Measurements from ENCODE around the gene AHNAK2.

AHNAK2 gene

GRCh38 chr14:104936361-104937155 lies 41.6 kb downstream of the AHNAK2 start:
- no peak for DNase-seq

- DNase-seq = no peak
Observed at GRCh38 chr14:104935955-104936354, 42.2 kb downstream of the AHNAK2 start.

DNA sequence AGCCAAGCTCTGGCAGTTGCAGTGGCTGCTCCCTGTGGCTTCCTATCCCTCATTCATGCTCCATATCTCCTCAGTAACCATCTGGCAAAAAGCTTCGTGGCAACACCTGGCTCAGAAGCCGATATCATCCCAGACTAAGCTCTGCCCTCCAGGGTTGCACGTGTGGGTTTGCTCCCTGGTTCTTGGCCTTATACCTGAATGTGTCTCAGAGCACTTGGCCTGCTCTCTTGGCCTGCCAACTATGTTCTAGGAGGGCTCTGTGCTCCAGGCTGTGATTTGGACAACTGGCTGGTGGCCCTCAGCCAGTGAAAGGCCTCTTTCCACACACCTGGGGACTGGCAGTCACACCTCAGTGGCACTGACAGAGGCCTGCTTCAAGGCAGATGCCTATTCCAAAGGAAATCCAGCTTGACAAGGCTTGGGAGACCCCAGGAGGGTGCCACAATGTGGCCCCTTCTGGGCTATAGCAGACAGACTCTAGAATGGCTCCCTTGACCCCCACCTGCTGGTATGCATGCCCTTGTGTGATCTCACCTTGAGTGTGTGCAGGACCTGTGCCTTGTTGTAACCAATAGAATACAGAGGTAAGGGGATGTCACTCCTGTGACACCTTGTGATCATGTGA lies 43.0 kb downstream of the AHNAK2 start:
- no peak for DNase-seq

DNA sequence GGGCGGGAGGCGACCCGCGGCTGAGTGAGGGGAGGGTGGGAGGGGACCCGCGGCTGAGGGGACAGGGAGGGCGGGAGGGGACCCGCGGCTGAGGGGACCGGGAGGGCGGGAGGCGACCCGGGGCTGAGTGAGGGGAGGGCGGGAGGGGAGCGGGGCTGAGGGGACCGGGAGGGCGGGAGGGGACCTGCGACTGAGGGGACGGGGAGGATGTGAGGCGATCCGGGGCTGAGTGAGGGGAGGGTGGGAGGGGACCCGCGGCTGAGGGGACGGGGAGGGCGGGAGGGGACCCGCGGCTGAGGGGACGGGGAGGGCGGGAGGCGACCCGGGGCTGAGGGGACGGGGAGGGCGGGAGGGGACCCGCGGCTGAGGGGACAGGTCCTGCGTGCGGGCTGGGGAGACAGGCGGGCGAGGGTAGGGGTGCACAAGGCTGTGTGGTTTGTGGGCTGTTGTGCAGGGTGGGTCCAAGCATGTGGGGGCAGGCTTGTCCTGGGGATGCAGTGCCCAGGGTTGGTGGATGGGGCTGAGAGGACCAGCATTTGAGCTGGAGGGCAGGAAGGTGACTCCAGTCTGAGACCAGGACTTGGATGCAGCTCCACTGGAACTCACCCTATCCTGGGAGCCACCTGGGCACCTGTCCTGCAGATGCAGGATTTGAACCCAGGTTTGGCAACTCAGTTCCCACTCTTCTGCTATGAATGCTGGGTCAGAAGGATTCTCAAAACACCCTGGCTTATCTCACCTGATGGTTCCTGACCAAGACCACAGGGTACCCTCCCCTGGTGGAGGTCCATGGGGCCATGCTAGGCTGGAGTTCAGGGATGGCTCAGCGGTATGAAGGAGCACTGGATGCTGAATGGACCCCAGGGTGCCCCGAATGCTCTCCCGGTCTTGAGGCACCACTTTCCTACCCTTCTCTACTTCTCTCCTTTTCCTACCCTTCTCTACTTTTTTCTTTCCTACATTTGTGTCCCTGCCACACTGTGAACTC lies 44.1 kb downstream of the AHNAK2 start:
- DNase-seq = no peak

- peak; percentile 75 for DNase-seq
Observed at GRCh38 chr14:104932676-104933631, 45.2 kb downstream of the AHNAK2 start.

GRCh38 chr14:104931771-104932675 lies 46.2 kb downstream of the AHNAK2 start:
- DNase-seq = no peak

DNA sequence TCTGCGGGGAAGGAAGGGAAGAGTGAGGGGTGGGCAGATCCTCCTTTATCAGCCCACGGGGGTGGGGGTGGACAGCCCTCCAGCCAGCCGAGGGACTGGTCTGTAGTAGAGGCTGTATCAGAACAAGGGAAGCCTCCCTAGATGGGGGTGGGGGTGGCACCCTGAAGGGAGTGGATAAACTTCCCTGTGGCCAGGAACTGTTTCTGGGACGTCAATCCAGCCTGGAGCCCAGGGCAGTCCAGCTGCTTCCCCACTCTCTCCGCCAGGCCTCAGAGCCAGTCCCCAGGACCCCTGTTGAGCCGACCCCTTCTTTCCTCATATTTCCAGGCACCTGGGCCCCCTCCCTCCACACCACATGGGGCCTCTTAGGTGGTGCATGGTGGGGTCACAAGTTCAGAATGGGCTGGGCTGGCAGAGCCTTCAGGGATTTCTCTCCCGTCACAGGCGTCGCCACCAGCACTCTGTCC lies 46.8 kb downstream of the AHNAK2 start:
- DNase-seq = no peak

DNA sequence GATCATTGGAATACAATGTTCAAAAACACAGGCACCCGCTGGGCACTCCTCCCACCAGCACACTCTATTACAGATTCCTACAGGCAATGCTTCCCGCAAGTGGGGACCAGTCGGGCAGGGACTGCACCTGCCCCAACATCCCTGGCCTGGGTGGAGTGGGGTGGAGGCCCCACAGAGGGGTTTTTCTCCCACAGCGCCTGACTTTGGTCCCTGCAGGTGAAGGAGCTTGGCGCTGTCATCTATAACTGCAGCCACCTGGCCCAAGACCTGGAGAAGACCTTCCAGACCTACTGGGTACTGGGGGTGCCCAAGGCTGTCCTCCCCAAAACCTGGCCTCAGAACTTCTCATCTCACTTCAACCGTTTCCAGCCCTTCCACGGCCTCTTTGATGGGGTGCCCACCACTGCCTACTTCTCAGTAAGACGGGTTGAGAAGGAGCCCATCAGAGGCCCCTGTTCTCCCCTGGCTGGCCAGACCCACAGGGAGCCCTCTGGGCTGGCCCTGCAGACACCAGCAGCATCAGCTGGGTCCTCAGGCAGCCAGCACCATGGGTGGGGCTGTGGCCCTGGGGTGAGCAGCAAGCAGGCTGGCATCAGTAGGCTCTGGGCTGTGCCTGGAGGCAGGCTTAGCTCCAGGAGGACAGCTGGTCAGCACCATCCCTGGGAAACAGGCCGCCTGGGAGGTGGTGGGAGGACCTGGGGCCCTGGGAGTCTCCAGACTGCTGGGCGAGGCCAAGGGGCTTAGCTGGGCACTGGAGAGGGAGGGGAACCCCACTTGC lies 47.5 kb downstream of the AHNAK2 start:
- DNase-seq = no peak

DNA sequence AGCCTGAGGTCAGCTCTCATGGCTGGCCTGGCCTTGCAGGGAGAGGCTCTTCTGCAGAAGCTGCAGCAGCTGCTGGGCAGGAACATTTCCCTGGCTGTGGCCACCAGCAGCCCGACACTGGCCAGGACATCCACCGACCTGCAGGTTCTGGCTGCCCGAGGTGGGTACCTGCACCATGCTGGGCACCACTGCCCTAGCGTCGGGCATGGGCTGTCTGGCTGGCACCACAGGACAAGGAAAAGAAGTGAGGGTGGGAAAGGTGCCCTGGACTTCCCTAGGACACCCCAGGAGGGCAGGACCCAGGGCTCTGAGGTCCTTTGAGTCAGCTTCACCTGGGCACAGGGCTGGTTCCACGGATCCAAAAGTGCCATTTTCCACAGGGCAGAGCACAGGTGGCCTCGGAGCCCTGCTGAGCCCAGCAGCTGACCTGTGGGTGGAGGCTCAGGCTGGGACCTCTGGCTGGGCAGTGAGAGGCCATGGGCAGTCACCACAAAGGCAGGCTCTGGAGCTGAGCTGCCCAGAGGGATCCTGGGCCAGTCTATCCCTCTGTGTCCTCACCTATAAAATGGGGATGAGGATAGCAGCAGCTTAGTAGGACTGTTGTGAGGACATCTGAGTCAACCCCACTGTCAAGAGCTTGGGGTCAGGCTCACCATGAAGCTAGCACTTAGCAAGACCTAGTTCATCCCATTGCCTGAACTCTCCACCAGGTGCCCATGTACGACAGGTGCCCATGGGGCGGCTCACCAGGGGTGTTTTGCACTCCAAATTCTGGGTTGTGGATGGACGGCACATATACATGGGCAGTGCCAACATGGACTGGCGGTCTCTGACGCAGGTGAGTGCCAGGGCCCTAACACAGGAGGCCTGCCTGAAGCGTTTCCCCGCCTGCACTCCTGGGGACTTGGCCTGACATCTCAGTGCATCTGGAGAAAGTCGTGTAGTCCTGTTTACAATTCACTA lies 48.6 kb downstream of the AHNAK2 start:
- DNase-seq = no peak

DNA sequence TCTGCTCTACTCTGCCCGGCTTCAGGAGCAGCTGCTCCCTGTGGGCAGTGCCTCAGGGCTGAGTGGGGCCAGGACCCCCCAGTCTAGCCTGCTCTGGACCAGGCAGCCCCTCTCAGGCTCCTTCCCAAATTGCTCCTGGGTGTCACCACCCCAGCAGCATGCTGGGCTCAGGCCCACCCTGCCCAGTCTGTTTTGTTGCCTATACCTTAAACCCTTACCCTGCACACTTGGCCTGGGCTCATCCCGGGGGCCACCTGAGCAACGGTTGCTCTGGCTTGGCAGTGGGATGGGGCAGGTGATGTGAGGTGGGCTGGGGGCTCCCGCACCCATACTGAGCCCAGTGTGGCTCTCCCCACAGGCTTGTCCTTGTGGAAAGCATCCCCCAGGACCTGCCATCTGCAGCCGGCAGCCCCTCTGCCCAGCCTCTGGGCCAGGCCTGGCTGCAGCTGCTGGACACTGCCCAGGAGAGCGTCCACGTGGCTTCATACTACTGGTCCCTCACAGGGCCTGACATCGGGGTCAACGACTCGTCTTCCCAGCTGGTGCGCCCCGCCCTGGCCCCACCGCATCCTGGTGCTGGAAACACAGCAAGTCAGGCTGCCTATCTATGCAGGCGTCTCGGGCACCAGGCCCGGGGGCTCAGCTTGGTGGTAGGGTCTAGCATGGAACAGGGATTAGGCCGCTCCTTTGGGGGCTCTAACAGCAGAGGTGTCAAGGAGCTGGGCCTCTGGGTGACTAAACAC lies 49.6 kb downstream of the AHNAK2 start:
- no peak for DNase-seq

- DNase-seq = no peak
Observed at GRCh38 chr14:104927901-104928300, 50.3 kb downstream of the AHNAK2 start.

DNA sequence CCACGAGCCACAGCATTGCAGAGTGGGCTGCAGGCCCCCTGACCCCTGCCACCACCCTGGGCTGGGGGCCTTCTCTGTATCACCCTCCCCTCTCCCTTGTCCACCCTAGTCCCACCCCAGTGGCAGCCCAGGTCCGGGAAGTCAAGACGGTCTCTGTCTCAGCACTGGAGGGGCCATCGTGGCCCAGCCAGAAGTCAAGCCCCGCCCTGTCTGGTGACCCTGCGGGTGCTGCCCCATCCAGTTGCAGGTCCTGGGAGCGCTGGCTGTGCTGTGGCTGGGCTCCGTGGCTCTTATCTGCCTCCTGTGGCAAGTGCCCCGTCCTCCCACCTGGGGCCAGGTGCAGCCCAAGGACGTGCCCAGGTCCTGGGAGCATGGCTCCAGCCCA lies 50.8 kb downstream of the AHNAK2 start:
- no peak for DNase-seq

DNA sequence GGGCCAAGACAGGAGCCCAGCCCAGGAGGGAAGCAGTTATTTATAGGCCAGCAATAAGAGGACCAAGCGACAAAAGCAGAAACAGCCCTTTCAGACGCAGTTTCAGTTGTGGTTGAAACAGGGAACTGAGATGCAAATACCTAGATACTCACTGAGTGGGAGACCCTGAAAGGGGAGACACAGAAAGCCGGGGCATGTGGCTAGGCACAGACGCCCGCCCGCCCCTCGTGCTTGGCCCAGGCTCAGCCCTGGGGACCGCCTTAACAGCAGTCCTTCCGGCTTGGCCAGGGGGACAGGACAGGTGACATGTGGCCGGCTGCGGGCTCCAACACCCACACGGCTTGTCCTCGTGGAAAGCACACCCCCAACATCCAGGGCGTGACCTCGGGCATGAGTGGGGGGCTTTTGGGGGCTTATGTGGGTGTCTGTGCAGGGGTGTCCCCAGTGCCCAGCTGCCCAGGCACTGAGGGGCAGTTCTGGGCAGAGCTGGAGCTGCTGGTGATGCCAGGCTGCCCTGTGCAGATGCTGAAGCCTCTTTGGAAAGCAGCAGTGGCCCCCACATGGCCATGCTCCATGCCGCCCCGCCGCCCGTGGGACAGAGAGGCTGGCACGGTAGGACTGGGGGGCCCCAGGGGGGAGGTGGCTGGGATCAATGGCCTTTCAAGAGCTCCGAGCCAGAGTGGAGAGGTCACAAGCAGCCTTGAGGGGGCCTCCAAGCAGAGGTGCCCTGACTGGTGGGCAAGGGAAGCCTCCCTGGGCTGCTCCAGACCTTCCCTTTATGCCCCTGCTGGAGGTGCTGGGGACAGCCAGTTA lies 51.3 kb downstream of the AHNAK2 start:
- no peak for DNase-seq

DNA sequence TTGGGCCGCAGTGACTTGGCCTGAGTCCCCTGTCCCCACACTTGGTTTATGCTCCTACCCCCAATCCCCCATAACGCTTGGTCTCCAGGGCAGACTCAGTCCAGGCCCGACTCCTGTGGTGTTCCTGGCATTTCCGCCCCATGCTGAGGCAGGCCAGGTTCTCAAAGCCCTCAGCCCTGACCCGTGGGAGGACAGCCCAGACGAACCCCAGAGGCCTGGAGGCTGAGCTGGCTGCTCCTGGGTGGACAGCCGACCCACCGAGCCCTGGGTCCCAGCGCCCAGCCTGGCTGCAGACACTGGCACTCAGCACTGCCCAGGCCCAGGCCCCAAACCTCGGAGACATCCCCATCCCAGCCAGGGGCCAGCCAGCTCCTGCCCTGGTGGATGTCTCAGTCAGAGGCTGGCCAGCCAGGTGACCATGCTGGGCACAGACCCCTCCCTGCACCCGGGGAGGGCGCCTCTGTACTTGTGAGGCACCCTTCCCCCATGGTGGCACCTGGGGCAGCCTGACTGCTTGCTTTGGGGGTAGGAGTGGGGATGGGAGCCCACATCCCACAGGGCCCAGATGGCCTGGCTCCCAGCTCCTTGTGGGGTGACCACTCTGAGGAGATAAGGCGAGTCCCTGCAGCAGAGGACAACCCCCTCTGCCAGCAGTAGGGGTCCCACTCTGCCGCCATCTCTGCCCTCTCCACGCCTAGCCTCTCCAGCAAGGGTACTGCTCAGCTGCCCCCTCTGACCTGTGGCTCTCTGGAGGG lies 52.1 kb downstream of the AHNAK2 start:
- no peak for DNase-seq

- no peak for DNase-seq
Observed at GRCh38 chr14:104925214-104925854, 52.8 kb downstream of the AHNAK2 start.
